ENCODE data around the gene LILRB4. TPM values are rescaled to one million over a fixed set of nuclear protein-coding genes. Genes with fewer than 3 reads are reported as not detected.
A peak's percentile ranks its signal among the peaks of the same experiment; 100 is the strongest.
"Not testable (repeated sequence)": the region's sequence is repeated elsewhere in the genome, so short reads cannot be mapped to it uniquely, and the experiment has no call there.

LILRB4 gene
- total and polyA plus RNA-seq, 4 donors = 8.0 to 153 (median 19.0) TPM

DNA sequence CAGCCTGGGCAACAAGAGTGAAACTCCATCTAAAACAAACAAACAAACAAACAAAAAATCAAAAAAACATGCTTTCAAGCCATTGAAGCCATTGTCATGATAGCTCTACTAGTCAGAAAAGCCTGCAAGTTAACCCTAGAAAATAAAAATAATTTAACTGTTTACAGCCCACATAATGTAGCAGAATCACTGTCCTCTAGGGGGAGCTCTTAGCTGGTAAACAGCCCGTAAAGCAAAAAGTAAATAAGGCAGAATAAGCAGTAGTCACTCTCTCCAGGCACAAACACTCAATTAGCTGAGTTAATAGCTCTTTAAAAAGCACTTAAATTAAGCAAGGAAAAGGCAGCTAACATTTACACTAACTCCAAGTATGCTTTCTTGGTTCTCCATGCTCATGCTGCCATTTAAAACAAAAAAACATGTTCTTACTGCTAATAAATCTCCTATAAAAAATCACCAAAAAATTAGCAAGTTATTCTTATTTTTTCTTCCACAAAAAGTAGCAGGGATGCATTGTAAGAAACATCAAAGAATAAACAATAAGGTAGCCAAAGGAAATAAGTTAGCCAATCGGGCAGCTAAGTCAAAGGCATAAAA is 11.3 kb downstream of the LILRB4 start:
- Histone ChIP-seq H3K36me3 (ENCODE audit: control insufficient read depth in 4 of 4, insufficient read depth in 4 of 4, low read length in 4 of 4) (no peaks in the 10 kb centered on the region), H3K9ac (ENCODE audit: insufficient read depth in 1 of 2, low read length in 2 of 2) (no peak overlapping the region), H3K4me1 (ENCODE audit: control insufficient read depth in 5 of 5, insufficient read depth in 5 of 5, low read length in 5 of 5) (no peaks in the 10 kb centered on the region), H3K9me3 (ENCODE audit: control insufficient read depth in 4 of 4, insufficient read depth in 3 of 4, low read length in 3 of 4) (no peaks in the 10 kb centered on the region), H3K27ac (ENCODE audit: low read depth in 1 of 2, low read length in 1 of 2) (no peak overlapping the region), H3K27me3 (ENCODE audit: control insufficient read depth in 3 of 3, insufficient read depth in 3 of 3, low read length in 2 of 3) (no peaks in the 10 kb centered on the region), H3K4me3 (no peak overlapping the region)
- ATAC-seq (ENCODE audit: insufficient read depth, low FRiP score) = no peak
- TF ChIP-seq, protein P1, sequence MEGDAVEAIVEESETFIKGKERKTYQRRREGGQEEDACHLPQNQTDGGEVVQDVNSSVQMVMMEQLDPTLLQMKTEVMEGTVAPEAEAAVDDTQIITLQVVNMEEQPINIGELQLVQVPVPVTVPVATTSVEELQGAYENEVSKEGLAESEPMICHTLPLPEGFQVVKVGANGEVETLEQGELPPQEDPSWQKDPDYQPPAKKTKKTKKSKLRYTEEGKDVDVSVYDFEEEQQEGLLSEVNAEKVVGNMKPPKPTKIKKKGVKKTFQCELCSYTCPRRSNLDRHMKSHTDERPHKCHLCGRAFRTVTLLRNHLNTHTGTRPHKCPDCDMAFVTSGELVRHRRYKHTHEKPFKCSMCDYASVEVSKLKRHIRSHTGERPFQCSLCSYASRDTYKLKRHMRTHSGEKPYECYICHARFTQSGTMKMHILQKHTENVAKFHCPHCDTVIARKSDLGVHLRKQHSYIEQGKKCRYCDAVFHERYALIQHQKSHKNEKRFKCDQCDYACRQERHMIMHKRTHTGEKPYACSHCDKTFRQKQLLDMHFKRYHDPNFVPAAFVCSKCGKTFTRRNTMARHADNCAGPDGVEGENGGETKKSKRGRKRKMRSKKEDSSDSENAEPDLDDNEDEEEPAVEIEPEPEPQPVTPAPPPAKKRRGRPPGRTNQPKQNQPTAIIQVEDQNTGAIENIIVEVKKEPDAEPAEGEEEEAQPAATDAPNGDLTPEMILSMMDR (IDR thresholded peaks at IDR 0.05; ENCODE audit: control extremely low read depth, extremely low read depth) = no peak
- DNase-seq = peak in 2 of 3 donors; percentile 8 to 23
- WGBS, 2 donors = 50 to 58% methylated on average over 2 of the region's 2 CpGs

DNA sequence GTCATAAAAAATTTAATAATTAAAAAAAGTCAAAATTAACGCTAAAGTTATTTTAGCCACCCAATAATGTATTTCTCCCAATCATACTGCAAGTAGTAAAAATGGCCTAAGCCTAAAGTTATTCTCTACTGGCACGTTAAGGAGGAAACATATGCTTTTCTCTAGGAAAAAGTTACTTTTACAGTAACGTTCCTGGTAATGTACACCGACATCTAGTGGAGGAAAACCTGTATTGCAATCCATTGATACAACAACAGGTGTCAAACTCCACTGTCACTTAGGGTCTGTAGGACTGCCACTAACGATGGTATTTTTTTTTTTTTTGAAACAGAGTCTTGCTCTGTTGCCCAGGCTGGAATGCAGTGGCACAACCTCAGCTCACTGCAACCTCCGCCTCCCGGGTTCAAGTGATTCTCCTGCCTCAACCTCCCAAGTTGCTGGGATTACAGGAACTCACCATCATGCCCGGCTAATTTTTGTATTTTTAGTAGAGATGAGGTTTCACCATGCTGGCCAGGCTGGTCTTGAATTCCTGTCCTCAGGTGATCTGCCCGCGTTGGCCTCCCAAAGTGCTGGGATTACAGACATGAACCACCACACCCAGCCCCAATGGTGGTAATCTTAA is 13.5 kb downstream of the LILRB4 start:
- TF ChIP-seq, protein P1 (IDR thresholded peaks at IDR 0.05; ENCODE audit: control extremely low read depth, extremely low read depth) = peak; percentile 72
- H3K4me1 ChIP-seq (ENCODE audit: control insufficient read depth in 5 of 5, insufficient read depth in 5 of 5, low read length in 5 of 5); H3K9ac ChIP-seq (ENCODE audit: insufficient read depth in 1 of 2, low read length in 2 of 2); ATAC-seq (ENCODE audit: insufficient read depth, low FRiP score); H3K9me3 ChIP-seq (ENCODE audit: control insufficient read depth in 4 of 4, insufficient read depth in 3 of 4, low read length in 3 of 4); H3K36me3 ChIP-seq (ENCODE audit: control insufficient read depth in 4 of 4, insufficient read depth in 4 of 4, low read length in 4 of 4); H3K4me3 ChIP-seq; H3K27me3 ChIP-seq (ENCODE audit: control insufficient read depth in 3 of 3, insufficient read depth in 3 of 3, low read length in 2 of 3); H3K27ac ChIP-seq (ENCODE audit: low read depth in 1 of 2, low read length in 1 of 2): not testable (repeated sequence)
- DNase-seq = peak in 2 of 3 donors; percentile 52 to 55
- 28 to 31% methylated on average over 10 of the region's 10 CpGs for WGBS, 2 donors

DNA sequence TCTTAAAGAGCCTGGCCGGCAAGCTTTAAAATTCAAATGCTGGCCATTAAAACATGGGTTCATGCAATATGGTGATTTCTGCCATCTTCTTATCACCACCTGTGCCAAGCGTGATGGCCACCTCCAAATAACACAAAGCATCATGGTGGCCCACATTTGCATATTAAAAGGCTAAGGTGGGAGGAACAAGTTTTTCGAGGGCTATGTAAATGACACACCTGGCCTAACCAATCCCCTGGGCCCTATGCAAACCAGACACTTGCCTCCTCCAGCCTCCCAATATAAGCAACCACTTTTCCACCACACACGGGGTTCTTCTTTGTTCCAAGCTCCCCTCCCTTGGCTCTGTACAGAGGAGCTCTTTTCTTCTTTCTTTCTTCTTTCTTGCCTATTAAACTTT is 14.4 kb downstream of the LILRB4 start:
- no peak overlapping the region for H3K27ac ChIP-seq (ENCODE audit: low read depth in 1 of 2, low read length in 1 of 2)
- WGBS, 2 donors = 55 to 67% methylated on average over 4 of the region's 4 CpGs
- H3K4me1 ChIP-seq (ENCODE audit: control insufficient read depth in 5 of 5, insufficient read depth in 5 of 5, low read length in 5 of 5) = no peaks in the 10 kb centered on the region
- DNase-seq (no peak), ATAC-seq (ENCODE audit: insufficient read depth, low FRiP score) (no peak)
- H3K9me3 ChIP-seq (ENCODE audit: control insufficient read depth in 4 of 4, insufficient read depth in 3 of 4, low read length in 3 of 4) = no peaks in the 10 kb centered on the region
- no peak overlapping the region for H3K4me3 ChIP-seq
- no peak overlapping the region for H3K9ac ChIP-seq (ENCODE audit: insufficient read depth in 1 of 2, low read length in 2 of 2)
- no peaks in the 10 kb centered on the region for H3K27me3 ChIP-seq (ENCODE audit: control insufficient read depth in 3 of 3, insufficient read depth in 3 of 3, low read length in 2 of 3)
- H3K36me3 ChIP-seq (ENCODE audit: control insufficient read depth in 4 of 4, insufficient read depth in 4 of 4, low read length in 4 of 4) = no peaks in the 10 kb centered on the region
- TF ChIP-seq, protein P1 (IDR thresholded peaks at IDR 0.05; ENCODE audit: control extremely low read depth, extremely low read depth) = no peak

DNA sequence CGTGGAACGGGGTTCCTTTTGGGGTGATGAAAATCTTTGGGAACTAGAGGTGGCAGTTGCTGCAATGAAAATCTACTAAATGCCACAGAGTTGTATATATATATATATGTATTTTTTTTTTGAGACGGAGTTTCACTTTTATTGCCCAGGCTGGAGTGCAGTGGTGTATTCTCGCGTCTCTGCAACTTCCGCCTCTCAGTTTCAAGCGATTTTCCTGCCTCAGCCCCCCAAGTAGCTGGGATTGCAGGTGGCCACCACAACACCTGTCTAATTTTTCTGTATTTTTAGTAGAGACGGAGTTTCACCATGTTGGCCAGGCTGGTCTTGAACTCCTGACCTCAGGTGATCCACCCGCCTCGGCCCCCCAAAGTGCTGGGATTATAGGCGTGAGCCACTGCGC is 18.8 kb downstream of the LILRB4 start:
- 78 to 89% methylated on average over 12 of the region's 12 CpGs for WGBS, 2 donors
- not testable (repeated sequence) for H3K27ac ChIP-seq (ENCODE audit: low read depth in 1 of 2, low read length in 1 of 2); H3K4me1 ChIP-seq (ENCODE audit: control insufficient read depth in 5 of 5, insufficient read depth in 5 of 5, low read length in 5 of 5); H3K4me3 ChIP-seq; H3K9ac ChIP-seq (ENCODE audit: insufficient read depth in 1 of 2, low read length in 2 of 2); H3K9me3 ChIP-seq (ENCODE audit: control insufficient read depth in 4 of 4, insufficient read depth in 3 of 4, low read length in 3 of 4); H3K27me3 ChIP-seq (ENCODE audit: control insufficient read depth in 3 of 3, insufficient read depth in 3 of 3, low read length in 2 of 3); ATAC-seq (ENCODE audit: insufficient read depth, low FRiP score); DNase-seq; H3K36me3 ChIP-seq (ENCODE audit: control insufficient read depth in 4 of 4, insufficient read depth in 4 of 4, low read length in 4 of 4)

Measured in lung (tissue), 12 donors.